22Rv1 (cell line): ENCODE results near the gene YAP1.

ENCODE experiments used
- CTCF ChIP-seq: fragments of 450-650 bp; IDR thresholded peaks from 2 replicates; pipeline ENCODE4 v1.5.1; 2017; ENCODE audit warnings: mild to moderate bottlenecking
- ZFX ChIP-seq: fragments of 450-650 bp; IDR thresholded peaks from 2 replicates; pipeline ENCODE4 v1.6.1; 2017; ENCODE audit warnings: antibody characterized with exemption, borderline replicate concordance

GRCh38 chr11:102191832-102192231 lies 81.6 kb downstream of the YAP1 start:
- TF ChIP-seq CTCF, result no peak
- TF ChIP-seq ZFX, result no peak
